NOMO-1 (cell line): ENCODE data around the gene OR5T1.

ENCODE experiments used
- DNase-seq, 2 experiments: peaks; one replicate each; lab custom pipeline; 2025; ENCODE audit not compliant: unreplicated experiment in 2 of 2; lab: John Stamatoyannopoulos, UW

Gene OR5T1

DNA sequence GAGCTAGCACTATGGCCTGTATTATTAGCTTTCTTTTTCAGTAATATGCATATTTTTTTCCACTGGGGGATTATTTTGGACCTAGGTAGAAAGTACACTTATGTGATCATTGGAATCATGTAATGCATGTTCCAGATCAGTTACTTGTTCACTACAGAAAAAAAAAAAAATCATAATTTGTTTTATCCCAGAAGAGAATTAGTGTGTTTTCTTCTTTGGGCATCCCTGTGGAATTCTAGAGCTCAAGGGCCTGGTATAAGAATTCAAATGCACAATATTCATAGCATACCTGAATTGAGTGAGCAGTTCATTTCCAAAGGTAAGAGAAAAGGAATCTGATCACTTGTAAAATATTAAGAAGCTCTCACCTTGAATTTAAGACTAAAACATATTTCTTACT, at the start of gene OR5T1:
Gene OR5T1, plus strand, starts transcription at position 301 of the 400 bp plus-strand sequence. CDS start 1,485 bp downstream, outside the sequence.
- no peak for DNase-seq

DNA sequence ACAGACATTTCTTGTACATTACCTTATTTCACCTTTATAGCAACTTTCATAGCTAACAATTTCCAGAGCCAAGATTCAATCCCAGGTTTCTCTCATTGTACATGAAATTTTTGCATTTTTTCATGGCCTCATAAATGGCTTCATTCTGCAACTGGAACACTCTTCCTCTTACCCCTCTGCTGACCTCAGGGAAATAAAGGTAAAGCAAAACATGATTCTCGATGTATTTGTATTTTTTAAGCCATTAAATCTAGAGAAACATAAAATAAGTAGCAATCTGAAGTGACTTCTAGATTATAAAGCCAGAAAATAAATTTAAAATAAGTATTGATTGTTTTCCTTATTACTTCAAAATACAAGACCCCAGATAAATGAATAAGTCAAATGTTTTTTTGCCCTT, 39.8 kb upstream of the OR5T1 start, which contains the start of gene OR5T2:
Gene OR5T2, minus strand, starts transcription at position 101 of the 400 bp plus-strand sequence. CDS start 1,193 bp downstream, outside the sequence.
- no peak for DNase-seq

DNA sequence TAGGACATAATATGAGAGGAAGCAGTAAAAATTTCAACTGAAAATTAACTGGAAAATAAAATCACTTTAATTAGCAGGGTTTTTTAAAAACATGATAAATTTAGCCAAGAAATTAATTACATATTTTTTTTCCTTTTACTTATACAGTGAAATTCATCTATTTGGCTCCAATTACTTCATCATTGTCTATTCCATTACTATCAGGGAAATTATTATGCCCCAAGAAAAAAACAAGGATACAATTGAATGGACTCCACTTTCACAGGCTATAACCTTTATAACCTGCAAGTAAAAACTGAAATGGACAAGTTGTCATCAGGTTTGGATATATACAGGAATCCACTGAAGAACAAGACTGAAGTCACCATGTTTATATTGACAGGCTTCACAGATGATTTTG, 22.0 kb upstream of the OR5T1 start, which contains the start of gene OR5T3:
Gene OR5T3, plus strand, starts transcription at position 301 of the 400 bp plus-strand sequence. Its CDS starts 0 bp downstream, at position 301.
- no peak for DNase-seq

DNA sequence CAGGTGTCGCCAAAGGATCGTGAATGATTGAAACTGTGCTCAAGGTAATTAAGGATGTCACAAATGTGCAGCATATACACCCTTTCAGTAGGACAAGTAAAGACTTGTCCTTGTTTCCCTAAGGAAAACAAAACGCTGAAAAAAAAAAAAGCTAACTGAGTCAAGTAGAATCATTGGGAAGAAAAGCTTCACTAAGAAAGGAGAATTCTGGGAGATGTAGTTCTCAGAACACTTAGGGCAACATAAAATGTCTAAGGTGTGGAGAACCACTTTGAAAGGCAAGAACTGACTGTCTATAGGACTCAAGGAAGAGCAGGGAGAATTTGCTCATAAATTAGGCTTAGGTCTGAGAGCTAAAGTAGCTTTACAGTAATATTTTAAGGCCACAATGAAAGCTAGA, 2.9 kb upstream of the OR5T1 start:
- no peak for DNase-seq

DNA sequence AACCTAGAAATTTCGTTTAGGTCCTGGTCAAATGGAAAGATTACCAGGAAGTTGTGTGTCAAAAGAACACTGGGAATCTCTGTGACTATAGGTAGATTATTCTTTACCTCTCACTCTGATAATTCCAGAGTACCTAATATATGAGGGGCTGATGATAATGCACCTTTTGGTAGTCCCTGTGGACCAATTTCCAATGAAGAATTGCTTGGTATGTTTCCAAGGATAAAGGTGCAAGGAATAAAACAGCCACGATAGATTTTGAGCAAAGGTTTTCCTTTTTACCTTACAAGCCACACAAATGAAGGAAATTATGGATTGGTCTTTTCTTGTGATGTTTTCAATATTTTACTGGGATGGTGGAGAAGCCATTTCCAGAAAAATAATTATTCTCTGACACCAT, 18.2 kb downstream of the OR5T1 start, which contains the start of gene OR8H1:
Gene OR8H1, minus strand, starts transcription at position 101 of the 400 bp plus-strand sequence. CDS start 1,192 bp downstream, outside the sequence.
- no peak for DNase-seq

DNA sequence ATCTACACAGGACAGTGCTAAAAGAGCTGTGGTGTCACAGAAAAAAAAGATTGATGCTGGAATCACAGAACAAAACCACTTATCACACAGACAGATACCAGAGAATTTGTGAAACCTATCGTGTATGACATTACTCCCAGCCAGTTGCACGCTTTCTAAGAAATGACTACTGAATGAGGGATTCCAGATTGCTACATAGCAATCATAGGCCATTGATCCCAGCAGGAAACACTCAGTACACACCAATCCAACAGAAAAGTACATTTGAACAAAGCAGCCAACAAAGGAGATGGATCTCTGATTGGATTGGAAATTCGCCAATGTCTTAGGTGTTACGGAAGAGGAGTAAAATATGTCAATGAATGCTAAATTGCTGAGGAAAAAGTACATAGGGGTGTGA, 22.9 kb downstream of the OR5T1 start:
- no peak for DNase-seq

DNA sequence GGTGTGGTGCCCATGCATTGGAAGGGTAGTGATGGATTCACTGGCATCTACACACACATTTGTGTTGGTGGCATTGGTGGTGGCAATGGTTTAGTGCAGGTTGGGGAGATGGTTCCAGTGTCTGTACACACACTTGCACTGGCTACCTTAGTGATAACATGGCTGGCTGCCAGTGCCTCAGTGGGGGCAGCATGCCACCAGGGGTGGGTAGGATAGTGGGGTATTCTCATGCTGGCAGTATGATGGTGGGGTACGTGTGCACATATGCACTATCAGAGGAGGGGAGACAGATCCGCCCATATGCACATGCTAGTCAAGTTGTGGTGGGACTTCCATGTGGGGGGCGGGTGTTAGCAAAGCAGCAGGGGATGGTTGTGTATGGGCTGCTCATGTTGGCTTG, 33.9 kb downstream of the OR5T1 start:
- DNase-seq: no peak

DNA sequence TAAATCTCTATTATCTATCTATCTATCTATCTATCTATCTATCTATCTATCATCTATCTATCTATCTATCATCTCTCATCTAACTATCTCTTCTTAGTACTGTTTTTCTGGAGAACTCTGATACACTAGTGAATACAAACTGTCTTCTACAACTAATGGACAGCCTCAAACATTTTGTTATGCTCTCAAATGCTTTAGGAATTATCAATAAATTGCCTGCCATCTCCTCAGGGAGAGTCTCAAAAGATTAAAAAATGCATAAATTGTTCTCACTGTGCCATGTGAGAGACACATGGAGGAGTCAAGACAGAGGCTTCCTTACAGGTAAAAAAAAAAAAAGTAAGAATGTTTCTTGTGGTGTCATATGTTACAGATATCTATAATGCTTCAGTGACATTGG, 40.9 kb downstream of the OR5T1 start, which contains the start of gene OR8K3:
Gene OR8K3, plus strand, starts transcription at position 301 of the 400 bp plus-strand sequence. CDS start 3,163 bp downstream, outside the sequence.
- DNase-seq: no peak
